Breast epithelium (tissue), 3 donors: Measurements from ENCODE around the gene DHRS12.

Experiments used
- CTCF ChIP-seq, 3 donors: fragments of 450-650 bp; IDR thresholded peaks; one replicate each; pipeline ENCODE4 v1.5.1; 2016 to 2017; ENCODE audit warnings: antibody characterized with exemption in 3 of 3, mild to moderate bottlenecking in 3 of 3, moderate library complexity in 3 of 3
- POLR2A ChIP-seq: fragments of 450-650 bp; IDR thresholded peaks from one replicate; pipeline ENCODE4 v1.6.1; 2016; ENCODE audit warnings: antibody characterized with exemption, mild to moderate bottlenecking, moderate library complexity
- POLR2AphosphoS5 ChIP-seq, 3 donors: sonication (generic); formaldehyde crosslinking; IDR thresholded peaks; one replicate each; pipeline ENCODE4 v1.6.1; 2017; ENCODE audit warnings: antibody characterized with exemption in 3 of 3

GRCh38 chr13:51771418-51772104 lies 32.4 kb downstream of the DHRS12 start:
- no peak for TF ChIP-seq CTCF (IDR thresholded peaks at IDR 0.05)
- no peak for TF ChIP-seq POLR2AphosphoS5 (IDR thresholded peaks at IDR 0.05)
- no peak for TF ChIP-seq POLR2A
